Choroid plexus epithelial cell (primary cell): Measurements from ENCODE around the gene LRFN2.
A peak's percentile ranks its signal among the peaks of the same experiment; 100 is the strongest.

Experiments
- DNase-seq: peaks from one replicate; pipeline ENCODE4 v3.0.0-alpha.2; 2010; ENCODE audit warnings: low read depth
- H3K4me3 ChIP-seq: 2 replicates; pipeline ENCODE4 v1.5.1; 2011; ENCODE audit warnings: low read depth, mild to moderate bottlenecking, control low read depth, low read length, moderate library complexity
- CTCF ChIP-seq: conservative IDR thresholded peaks from 2 replicates; pipeline ENCODE4 v1.5.1; 2011; ENCODE audit warnings: low read depth, mild to moderate bottlenecking, control low read depth, inconsistent platforms, low read length, moderate library complexity

LRFN2 gene

GRCh38 chr6:40540790-40541189 is 46.4 kb downstream of the LRFN2 start:
- no peak for TF ChIP-seq CTCF
- H3K4me3 ChIP-seq = no peak overlapping the region
- no peak for DNase-seq

DNA sequence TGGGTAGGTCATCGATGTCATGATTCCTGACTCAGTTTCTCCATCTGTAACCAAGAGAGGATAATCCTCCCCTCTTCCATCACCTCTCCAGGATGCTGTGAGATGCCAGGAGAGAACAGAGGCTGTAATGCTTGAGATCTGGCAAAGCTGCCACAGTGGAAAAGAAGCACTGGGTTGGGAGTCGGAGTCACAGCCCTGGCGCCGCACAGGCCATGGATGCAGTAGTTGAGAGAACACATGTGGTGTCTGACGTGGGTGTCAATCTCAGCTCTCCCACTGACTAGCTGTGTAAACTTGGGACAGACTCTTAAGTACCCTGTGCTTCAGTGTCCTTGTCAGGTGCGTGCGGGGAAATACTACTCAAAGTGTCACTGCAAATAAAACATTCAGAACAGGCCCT is 47.3 kb downstream of the LRFN2 start:
- H3K4me3 ChIP-seq = no peak overlapping the region
- no peak for DNase-seq
- no peak for TF ChIP-seq CTCF

GRCh38 chr6:40538556-40538955 is 48.6 kb downstream of the LRFN2 start:
- no peak overlapping the region for H3K4me3 ChIP-seq
- no peak for DNase-seq
- no peak for TF ChIP-seq CTCF

GRCh38 chr6:40537446-40537845 is 49.7 kb downstream of the LRFN2 start:
- no peak for TF ChIP-seq CTCF
- H3K4me3 ChIP-seq = no peak overlapping the region
- no peak for DNase-seq

GRCh38 chr6:40536442-40536841 is 50.7 kb downstream of the LRFN2 start:
- DNase-seq = peak; percentile 8
- peak; percentile 18 for TF ChIP-seq CTCF
- H3K4me3 ChIP-seq = no peak overlapping the region

DNA sequence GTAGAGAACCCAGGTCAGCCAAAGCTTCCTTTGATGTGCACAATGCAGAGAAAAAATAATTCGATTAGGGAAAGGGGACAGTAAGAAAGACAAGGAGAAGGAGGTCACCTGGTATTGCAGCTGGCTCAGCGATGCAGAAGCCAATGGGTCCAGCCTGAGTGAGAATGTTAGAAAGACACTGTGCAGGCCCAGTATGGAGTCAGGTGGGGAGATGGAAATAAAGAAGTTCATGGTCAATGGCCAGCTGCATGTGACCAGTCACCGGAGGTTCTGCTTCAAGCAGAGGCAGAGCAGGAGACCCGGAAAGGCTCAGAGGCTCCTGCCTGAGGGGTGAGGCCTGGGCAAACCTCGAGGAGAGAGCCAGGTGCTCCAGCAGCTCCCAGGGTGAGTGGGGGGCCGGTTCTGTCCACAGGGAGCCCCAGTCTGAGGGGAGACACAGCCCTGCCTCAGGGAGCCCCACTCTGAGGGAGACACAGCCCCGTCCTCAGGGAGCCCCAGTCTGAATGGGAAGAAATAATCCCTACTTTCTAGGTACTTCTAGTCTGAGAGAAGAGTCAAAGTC is 51.3 kb downstream of the LRFN2 start:
- H3K4me3 ChIP-seq = no peak overlapping the region
- no peak for TF ChIP-seq CTCF
- no peak for DNase-seq

DNA sequence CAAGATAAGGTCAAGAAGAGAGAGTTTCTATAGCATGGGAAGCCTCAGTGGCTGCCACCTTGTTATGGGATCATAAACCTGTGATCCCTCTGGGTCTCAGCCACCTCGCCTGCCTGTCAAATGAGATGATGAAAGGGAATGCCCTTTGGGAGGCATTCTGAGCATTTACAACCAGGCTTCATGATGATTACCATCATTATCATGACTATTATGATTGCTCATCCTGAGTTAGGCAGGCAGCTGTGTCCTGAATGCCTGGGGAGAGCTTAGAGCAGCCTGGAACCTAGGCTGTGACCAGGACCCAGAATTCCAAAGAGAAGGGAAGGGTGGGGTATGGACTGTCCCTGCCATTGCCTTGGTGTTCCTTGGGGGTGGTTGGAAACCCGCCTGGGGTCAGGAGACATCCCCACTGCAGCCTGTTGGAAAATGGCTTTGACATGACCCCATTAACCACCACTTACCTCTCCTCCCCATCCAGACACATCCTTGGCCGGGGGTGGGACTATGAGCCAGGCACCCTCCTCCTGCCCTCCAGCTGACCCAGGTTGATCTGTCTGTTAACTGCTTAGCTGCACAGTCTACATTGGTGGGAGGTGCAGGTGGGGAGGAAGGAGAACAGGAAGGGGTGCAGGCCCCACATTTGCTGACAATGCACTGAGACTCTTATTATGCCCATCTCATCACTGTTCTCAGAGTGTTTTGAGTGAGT is 51.9 kb downstream of the LRFN2 start:
- TF ChIP-seq CTCF = no peak
- H3K4me3 ChIP-seq = no peak overlapping the region
- no peak for DNase-seq
